Measurements from ENCODE around the gene PPARGC1A. TPM values are rescaled to one million over a fixed set of nuclear protein-coding genes. Genes with fewer than 3 reads are reported as not detected.

Gene PPARGC1A
- total and polyA plus RNA-seq, 7 donors = 7.8 to 89.3 (median 37.2) TPM

DNA sequence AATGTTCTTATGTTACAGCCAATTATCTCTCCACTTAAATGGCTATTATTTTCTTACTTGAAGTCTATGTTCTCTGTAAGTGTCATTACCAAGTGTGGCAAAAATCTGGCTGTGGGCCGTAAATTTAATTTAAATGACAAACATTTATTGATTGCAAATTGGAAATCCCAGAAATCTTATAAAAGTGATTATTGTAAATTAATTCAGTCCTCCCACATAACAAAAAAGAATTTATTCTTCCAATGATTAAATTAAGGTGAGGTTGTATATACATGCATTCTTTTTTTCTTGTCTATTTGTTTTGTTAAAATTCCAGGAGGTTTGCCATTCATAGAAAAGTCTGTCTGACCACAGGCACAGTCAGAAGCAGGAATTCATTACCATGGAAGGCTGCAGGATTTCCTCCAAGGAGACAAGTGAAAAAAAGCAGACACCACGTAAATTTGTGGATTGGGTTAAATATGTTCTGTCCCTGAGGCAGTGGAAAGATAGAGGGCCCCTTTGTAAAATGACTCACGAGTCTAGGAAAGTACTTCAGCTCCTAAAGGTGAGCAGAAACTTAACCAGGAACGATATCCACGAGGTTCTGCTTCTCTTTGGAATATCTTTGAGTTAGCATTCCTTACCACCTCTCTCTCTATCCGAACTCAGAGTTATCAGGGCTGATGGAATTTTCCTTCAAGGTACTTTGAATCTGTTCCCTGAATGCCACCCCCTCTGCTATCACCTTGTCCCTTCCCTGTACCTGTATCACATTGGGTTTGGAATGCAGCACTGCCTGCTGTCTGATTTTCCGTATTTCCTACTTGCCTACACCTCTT, 10.7 kb downstream of the PPARGC1A start:
- intact Hi-C loops (cut with DNase I) = loop anchor here in 1 of 2 donors (5.0 kb wide), 1 partner anchor 68 kb away; no protein-coding TSS in a partner anchor
- Histone ChIP-seq H3K27ac (peak overlapping the region; percentile 95), H3K36me3 (ENCODE audit: insufficient read depth in 1 of 2, low read depth in 1 of 2) (no peaks in the 10 kb centered on the region), H3K4me1 (peaks cover 88% of the 10 kb centered on the region), H3K9me3 (no peaks in the 10 kb centered on the region), H3K4me3 (peak overlapping the region; percentile 13), H3K27me3 (ENCODE audit: insufficient read depth in 3 of 3, low read length in 2 of 3) (no peaks in the 10 kb centered on the region)
- TF ChIP-seq, protein P1, sequence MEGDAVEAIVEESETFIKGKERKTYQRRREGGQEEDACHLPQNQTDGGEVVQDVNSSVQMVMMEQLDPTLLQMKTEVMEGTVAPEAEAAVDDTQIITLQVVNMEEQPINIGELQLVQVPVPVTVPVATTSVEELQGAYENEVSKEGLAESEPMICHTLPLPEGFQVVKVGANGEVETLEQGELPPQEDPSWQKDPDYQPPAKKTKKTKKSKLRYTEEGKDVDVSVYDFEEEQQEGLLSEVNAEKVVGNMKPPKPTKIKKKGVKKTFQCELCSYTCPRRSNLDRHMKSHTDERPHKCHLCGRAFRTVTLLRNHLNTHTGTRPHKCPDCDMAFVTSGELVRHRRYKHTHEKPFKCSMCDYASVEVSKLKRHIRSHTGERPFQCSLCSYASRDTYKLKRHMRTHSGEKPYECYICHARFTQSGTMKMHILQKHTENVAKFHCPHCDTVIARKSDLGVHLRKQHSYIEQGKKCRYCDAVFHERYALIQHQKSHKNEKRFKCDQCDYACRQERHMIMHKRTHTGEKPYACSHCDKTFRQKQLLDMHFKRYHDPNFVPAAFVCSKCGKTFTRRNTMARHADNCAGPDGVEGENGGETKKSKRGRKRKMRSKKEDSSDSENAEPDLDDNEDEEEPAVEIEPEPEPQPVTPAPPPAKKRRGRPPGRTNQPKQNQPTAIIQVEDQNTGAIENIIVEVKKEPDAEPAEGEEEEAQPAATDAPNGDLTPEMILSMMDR (IDR thresholded peaks at IDR 0.05) = no peak
- 34 to 61% (median 38%) methylated on average over 7 of the region's 7 CpGs for WGBS, 3 donors
- ATAC-seq = no peak
- DNase-seq = no peak

DNA sequence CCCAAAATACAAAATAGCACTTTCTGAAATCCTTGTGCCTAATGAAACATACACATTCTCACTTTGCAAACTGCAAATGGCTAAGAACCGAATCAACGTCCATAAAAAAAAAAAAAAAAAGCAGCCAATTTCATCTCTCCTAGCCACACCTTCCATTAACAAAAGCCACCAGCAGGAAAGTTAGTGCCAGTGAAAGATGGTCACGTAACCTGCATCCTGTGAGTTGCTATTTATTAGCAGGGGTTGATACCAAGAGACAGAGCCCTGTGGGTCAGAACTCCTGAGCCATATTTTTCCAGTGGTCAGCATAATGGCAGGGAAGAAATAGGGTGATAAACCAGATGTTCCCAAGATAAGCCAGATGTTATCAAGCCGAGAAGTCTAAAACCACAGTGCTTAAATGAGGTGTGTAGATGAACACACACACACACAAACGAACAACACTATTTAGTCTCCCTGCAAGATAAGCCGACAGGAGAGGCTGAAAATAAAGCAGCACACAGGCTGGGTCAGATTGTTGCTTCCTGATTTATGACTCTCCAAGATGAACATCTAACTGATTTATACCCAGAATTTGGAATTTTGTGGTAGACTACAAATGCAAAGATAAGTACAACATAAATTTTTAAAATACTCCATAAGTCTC, 11.5 kb downstream of the PPARGC1A start:
- no peaks in the 10 kb centered on the region for H3K27me3 ChIP-seq (ENCODE audit: insufficient read depth in 3 of 3, low read length in 2 of 3)
- no peaks in the 10 kb centered on the region for H3K36me3 ChIP-seq (ENCODE audit: insufficient read depth in 1 of 2, low read depth in 1 of 2)
- DNase-seq (no peak), ATAC-seq (no peak)
- H3K4me1 ChIP-seq = peaks cover 82% of the 10 kb centered on the region
- TF ChIP-seq, protein P1 (IDR thresholded peaks at IDR 0.05) = no peak
- 27 to 46% (median 28%) methylated on average over 6 of the region's 6 CpGs for WGBS, 3 donors
- H3K4me3 ChIP-seq = peak overlapping the region; percentile 13
- no peaks in the 10 kb centered on the region for H3K9me3 ChIP-seq
- peak overlapping the region; percentile 95 for H3K27ac ChIP-seq
- intact Hi-C loops (cut with DNase I) = loop anchor here in 1 of 2 donors (5.0 kb wide), 1 partner anchor 69 kb away; no protein-coding TSS in a partner anchor

DNA sequence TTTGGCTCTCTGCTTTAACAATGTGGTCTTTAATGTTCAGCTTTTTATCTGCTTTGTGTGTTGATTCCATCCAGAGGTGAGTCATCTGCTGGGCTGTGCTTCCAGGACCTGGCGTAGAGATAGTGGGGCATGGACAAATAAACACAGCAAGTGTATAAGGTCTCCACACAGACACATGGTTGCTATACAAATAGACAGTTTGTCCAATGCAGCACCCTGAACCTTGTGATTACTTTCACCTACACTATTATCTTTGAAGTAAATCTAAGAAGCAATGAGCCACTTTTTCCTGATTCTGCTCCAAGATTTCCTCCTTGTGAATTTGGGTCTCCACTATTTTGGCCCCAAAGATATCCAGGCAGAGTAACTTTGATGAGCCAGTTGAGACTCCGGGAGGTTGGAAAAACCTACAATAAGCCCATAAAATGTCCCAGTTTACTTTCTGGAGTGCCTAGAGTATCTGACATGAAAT, 12.1 kb downstream of the PPARGC1A start:
- TF ChIP-seq, protein P1 (IDR thresholded peaks at IDR 0.05) = no peak
- WGBS, 3 donors = 21 to 38% (median 35%) methylated on average over 2 of the region's 2 CpGs
- no peaks in the 10 kb centered on the region for H3K27me3 ChIP-seq (ENCODE audit: insufficient read depth in 3 of 3, low read length in 2 of 3)
- H3K9me3 ChIP-seq = no peaks in the 10 kb centered on the region
- ATAC-seq (peak; percentile 44 to 66 (median 45)), DNase-seq (no peak)
- peak overlapping the region; percentile 8 for H3K4me3 ChIP-seq
- H3K36me3 ChIP-seq (ENCODE audit: insufficient read depth in 1 of 2, low read depth in 1 of 2) = no peaks in the 10 kb centered on the region
- intact Hi-C loops (cut with DNase I) = loop anchor here in 1 of 2 donors (5.0 kb wide), 1 partner anchor 70 kb away; no protein-coding TSS in a partner anchor
- H3K27ac ChIP-seq = peak overlapping the region; percentile 95
- H3K4me1 ChIP-seq = peaks cover 77% of the 10 kb centered on the region

DNA sequence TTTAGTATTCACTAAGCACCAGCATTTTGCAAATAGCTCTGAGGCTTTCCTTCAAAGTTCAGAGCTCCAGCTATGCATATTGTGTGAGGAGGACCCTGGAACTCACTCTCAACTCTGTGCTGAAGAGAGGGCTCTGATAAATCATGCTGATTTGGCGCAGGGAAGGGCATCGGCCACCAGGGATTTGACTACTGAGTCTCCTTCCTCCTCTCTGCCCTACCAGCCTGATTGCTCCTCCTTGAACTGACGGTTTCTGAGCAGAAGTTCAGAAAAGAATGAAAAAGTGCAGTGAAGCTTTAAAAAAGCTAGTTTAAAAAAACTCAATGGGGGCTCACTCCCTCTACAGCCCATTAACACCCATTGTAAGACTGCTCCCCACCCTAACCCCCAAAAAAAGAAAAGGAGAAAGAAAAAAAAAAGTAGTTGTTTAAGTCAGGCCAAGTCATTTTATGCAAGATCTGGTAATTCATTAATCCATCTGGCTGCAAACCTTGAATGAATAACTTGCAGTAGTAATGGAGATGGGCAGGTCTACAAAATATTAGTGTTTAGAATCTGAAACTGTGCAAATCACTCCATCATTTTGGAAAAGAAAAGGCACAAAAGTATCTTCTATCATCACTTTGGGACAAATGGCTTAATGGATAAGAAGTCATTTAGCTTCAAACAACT, 13.3 kb downstream of the PPARGC1A start:
- WGBS, 3 donors = 63 to 73% (median 73%) methylated on average over 3 of the region's 3 CpGs
- ATAC-seq (no peak), DNase-seq (no peak)
- TF ChIP-seq, protein P1 (IDR thresholded peaks at IDR 0.05) = no peak
- Histone ChIP-seq H3K36me3 (ENCODE audit: insufficient read depth in 1 of 2, low read depth in 1 of 2) (no peaks in the 10 kb centered on the region), H3K4me3 (no peak overlapping the region), H3K27ac (peak overlapping the region; percentile 95), H3K4me1 (peaks cover 81% of the 10 kb centered on the region), H3K9me3 (no peaks in the 10 kb centered on the region), H3K27me3 (ENCODE audit: insufficient read depth in 3 of 3, low read length in 2 of 3) (no peaks in the 10 kb centered on the region)
- intact Hi-C loops (cut with DNase I) = loop anchor here in 1 of 2 donors (5.0 kb wide), 1 partner anchor 71 kb away; no protein-coding TSS in a partner anchor
